Measurements from ENCODE around the gene NCOA3. TPM values are rescaled to one million over a fixed set of nuclear protein-coding genes. Genes with fewer than 3 reads are reported as not detected.
A peak's percentile ranks its signal among the peaks of the same experiment; 100 is the strongest.

The NCOA3 gene
- total RNA-seq, 2 donors from 2014 or later = 55.4 to 58.2 TPM

DNA sequence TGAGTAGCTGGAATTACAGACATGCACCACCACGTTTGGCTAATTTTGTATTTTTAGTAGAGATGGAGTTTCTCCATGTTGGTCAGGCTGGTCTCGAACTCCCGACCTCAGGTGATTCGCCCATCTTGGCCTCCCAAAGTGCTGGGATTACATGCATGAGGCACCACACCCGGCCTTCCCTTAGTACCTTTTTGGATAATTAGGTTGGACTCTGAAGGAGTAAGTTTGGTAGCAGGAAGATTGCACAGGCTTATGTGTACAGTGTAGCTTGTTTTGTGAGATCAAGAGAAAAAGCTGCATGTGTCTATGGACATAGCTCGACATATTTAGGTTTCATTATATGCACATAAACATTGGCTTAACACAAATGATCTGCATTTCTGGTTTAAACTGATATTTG, 116.8 kb downstream of the NCOA3 start:
- Mint-ChIP-seq H3K4me3 (no peak overlapping the region), H3K27me3 (no peaks in the 10 kb centered on the region), H3K4me1 (peaks cover 11% of the 10 kb centered on the region), H3K27ac (no peak overlapping the region), H3K36me3 (ENCODE audit: low read depth) (peaks cover 4% of the 10 kb centered on the region)
- DNase-seq (no peak), ATAC-seq (no peak)
- no peaks in the 10 kb centered on the region for H3K9me3 ChIP-seq (ENCODE audit: control insufficient read depth, low read length, poor library complexity, severe bottlenecking)

DNA sequence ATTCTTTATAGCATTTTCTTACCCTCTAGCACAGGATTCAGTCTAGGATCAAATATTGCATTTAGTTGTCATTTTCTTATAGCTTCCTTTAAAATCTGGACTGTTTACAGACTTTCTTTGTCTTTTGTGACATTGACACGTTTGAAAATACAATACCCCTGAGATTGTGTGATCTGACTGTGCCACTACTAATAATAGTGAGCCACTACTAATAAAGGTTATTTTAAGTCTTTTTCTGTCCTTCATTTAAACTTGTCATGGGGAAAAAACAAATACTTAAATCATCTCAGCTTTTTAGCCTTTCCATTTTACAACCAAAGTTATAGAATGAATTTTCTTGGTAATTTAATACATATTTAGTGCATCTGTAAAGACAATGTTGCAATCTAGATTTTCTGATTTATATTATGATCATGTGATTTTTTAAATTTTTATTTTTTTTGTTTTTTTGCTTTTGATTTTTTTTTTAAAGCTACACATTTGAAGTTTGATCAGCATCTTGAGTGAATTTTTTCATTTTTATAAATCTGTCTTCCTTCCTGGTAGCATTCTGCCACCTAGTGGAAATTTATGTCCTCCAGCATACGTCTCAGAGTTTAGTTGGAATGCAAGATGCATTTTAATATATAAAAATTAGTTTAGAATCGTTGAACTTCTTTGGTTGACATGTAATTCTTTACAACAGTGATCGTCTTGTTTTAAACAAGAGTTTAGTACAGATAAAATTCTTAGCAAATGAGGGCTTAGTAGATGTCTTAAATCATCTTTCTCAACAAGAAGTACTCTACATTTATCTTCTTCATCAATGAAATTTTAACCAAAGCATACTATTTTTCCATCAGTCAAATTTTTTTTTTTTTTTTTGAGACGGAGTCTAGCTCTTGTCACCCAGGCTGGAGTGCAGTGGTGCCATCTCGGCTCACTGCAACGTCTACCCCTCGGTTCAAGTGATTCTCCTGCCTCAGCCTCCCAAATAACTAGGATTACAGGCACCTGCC, 119.4 kb downstream of the NCOA3 start:
- DNase-seq (no peak), ATAC-seq (peak; percentile 36)
- Mint-ChIP-seq H3K4me3 (no peak overlapping the region), H3K27ac (no peak overlapping the region), H3K36me3 (ENCODE audit: low read depth) (peaks cover 2% of the 10 kb centered on the region), H3K4me1 (peaks cover 11% of the 10 kb centered on the region), H3K27me3 (no peaks in the 10 kb centered on the region)
- no peaks in the 10 kb centered on the region for H3K9me3 ChIP-seq (ENCODE audit: control insufficient read depth, low read length, poor library complexity, severe bottlenecking)

DNA sequence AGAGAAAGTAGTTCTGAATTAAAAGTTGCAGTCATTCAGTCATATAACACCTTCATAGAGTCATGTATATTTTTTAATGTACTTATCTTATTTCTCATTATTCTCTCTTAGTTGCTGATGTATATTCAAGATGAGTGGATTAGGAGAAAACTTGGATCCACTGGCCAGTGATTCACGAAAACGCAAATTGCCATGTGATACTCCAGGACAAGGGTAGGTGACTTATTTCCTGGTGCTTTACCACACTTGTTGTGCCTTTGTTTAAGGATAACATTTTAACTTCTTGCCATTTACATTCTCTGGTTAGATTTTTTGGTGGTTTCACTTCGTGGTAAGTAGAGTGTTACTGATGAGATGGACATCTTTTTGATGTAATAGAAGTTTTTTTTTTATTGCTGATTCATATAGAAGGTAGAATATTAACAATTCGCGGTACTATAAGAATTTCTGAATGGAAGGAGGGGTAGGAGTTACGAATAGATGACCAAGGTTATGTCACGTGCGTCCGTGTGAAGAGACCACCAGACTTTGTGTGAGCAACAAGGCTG, 120.5 kb downstream of the NCOA3 start:
- H3K36me3 Mint-ChIP-seq (ENCODE audit: low read depth) = peaks cover 2% of the 10 kb centered on the region
- H3K27ac Mint-ChIP-seq = no peak overlapping the region
- no peaks in the 10 kb centered on the region for H3K9me3 ChIP-seq (ENCODE audit: control insufficient read depth, low read length, poor library complexity, severe bottlenecking)
- H3K27me3 Mint-ChIP-seq = no peaks in the 10 kb centered on the region
- ATAC-seq (no peak), DNase-seq (no peak)
- no peak overlapping the region for H3K4me3 Mint-ChIP-seq
- peaks cover 9% of the 10 kb centered on the region for H3K4me1 Mint-ChIP-seq

DNA sequence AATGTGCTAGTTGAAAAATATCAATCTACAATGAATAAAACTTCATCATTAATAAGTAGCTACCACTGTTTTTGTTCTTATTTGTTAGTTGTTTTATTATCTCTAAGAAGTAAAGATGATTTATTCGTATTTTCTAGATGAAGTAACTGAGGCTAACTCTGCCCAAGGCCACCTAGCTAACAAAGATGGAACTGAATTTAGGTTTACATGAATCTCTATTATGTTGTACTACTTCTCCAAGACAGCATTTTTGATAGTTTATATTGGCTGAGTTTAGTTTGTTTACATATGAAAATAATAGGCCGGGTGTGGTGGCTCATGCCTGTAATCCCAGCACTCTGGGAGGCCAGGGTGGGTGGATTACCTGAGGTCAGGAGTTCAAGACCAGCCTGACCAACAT, 121.5 kb downstream of the NCOA3 start:
- peaks cover 2% of the 10 kb centered on the region for H3K36me3 Mint-ChIP-seq (ENCODE audit: low read depth)
- no peak for ATAC-seq
- DNase-seq = no peak
- peaks cover 5% of the 10 kb centered on the region for H3K4me1 Mint-ChIP-seq
- H3K4me3 Mint-ChIP-seq = no peak overlapping the region
- no peaks in the 10 kb centered on the region for H3K27me3 Mint-ChIP-seq
- no peak overlapping the region for H3K27ac Mint-ChIP-seq
- H3K9me3 ChIP-seq (ENCODE audit: control insufficient read depth, low read length, poor library complexity, severe bottlenecking) = no peaks in the 10 kb centered on the region

DNA sequence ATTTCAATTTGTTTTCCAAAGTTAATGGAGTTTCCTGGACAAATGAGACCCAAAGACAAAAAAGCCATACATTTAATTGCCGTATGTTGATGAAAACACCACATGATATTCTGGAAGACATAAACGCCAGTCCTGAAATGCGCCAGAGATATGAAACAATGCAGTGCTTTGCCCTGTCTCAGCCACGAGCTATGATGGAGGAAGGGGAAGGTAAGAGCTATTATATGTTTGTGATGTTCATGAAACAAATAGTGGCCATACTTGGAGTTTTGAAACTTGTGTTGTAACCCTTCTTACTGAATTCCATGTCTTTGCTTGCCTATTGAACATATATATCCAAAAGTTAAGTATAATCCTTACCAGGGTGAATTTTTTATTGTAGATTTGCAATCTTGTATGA, 125.9 kb downstream of the NCOA3 start:
- DNase-seq (no peak), ATAC-seq (no peak)
- Mint-ChIP-seq H3K4me1 (peaks cover under 1% of the 10 kb centered on the region), H3K27me3 (no peaks in the 10 kb centered on the region), H3K36me3 (ENCODE audit: low read depth) (peaks cover under 1% of the 10 kb centered on the region), H3K27ac (no peak overlapping the region), H3K4me3 (no peak overlapping the region)
- H3K9me3 ChIP-seq (ENCODE audit: control insufficient read depth, low read length, poor library complexity, severe bottlenecking) = no peaks in the 10 kb centered on the region

DNA sequence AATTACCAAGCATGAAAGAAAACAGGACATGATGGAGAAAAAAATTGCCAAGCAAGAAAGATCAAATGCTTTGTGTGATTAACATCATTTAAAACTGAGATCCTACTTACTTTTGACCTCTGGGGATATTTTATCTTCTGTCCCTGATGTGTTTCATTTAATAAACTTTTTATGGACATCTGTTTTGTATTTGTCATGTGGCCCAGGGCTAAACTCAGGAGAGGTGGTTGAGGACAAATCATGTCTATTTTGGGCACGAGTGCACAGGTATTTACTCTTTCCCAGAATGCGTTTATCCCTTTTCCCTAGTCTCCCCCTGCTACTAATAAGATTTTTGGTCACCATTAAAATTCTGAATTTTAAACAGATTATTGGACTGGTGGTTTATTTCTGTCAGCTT, 128.2 kb downstream of the NCOA3 start:
- DNase-seq (no peak), ATAC-seq (no peak)
- H3K36me3 Mint-ChIP-seq (ENCODE audit: low read depth) = peaks cover 5% of the 10 kb centered on the region
- peaks cover 2% of the 10 kb centered on the region for H3K4me1 Mint-ChIP-seq
- H3K27me3 Mint-ChIP-seq = no peaks in the 10 kb centered on the region
- H3K27ac Mint-ChIP-seq = no peak overlapping the region
- H3K9me3 ChIP-seq (ENCODE audit: control insufficient read depth, low read length, poor library complexity, severe bottlenecking) = no peaks in the 10 kb centered on the region
- no peak overlapping the region for H3K4me3 Mint-ChIP-seq

DNA sequence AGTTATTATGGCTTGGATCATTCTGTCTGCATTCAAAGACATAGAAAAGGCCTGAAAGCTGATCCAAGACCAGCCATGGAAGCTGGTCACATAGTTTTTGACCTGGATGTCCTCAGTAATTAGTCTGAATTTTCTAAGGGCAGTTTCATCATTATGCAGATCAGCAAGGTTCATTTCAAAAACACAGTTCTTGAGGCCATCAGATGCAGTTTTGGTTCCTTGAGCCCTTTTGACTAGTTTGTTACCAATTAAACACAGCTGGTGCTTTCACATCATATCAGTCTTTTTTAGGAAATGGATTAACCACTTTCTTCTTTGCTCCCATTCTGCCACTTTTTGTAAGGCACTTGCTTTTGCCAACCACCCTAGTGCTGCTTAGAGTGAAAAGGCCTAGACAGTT, 129.4 kb downstream of the NCOA3 start:
- Mint-ChIP-seq H3K4me1 (peaks cover 2% of the 10 kb centered on the region), H3K27ac (no peak overlapping the region), H3K36me3 (ENCODE audit: low read depth) (peaks cover 7% of the 10 kb centered on the region), H3K27me3 (no peaks in the 10 kb centered on the region), H3K4me3 (no peak overlapping the region)
- DNase-seq (no peak), ATAC-seq (no peak)
- no peaks in the 10 kb centered on the region for H3K9me3 ChIP-seq (ENCODE audit: control insufficient read depth, low read length, poor library complexity, severe bottlenecking)

DNA sequence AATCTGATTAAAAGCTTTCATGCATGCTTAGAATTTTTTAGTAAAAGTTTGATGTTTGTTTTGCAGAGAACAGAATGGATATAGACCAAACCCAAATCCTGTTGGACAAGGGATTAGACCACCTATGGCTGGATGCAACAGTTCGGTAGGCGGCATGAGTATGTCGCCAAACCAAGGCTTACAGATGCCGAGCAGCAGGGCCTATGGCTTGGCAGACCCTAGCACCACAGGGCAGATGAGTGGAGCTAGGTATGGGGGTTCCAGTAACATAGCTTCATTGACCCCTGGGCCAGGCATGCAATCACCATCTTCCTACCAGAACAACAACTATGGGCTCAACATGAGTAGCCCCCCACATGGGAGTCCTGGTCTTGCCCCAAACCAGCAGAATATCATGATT, 133.6 kb downstream of the NCOA3 start:
- H3K9me3 ChIP-seq (ENCODE audit: control insufficient read depth, low read length, poor library complexity, severe bottlenecking) = no peaks in the 10 kb centered on the region
- Mint-ChIP-seq H3K27ac (no peak overlapping the region), H3K4me1 (peaks cover 2% of the 10 kb centered on the region), H3K36me3 (ENCODE audit: low read depth) (peaks cover 9% of the 10 kb centered on the region), H3K27me3 (no peaks in the 10 kb centered on the region), H3K4me3 (no peak overlapping the region)
- DNase-seq (no peak), ATAC-seq (no peak)

DNA sequence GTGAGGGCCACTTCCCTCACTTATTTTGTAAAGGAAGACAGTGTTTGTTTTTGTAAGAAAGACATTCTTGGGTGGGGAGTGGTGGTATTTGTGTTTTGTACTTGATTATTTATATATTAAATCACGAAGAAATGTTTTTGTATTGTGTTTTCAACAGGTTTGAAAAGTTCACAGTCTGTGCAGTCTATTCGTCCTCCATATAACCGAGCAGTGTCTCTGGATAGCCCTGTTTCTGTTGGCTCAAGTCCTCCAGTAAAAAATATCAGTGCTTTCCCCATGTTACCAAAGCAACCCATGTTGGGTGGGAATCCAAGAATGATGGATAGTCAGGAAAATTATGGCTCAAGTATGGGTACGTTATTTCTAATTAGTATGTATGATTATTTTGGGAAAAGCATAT, 137.2 kb downstream of the NCOA3 start:
- Mint-ChIP-seq H3K36me3 (ENCODE audit: low read depth) (peaks cover 11% of the 10 kb centered on the region), H3K4me3 (no peak overlapping the region), H3K27ac (no peak overlapping the region), H3K27me3 (no peaks in the 10 kb centered on the region), H3K4me1 (peaks cover 2% of the 10 kb centered on the region)
- ATAC-seq = no peak
- no peaks in the 10 kb centered on the region for H3K9me3 ChIP-seq (ENCODE audit: control insufficient read depth, low read length, poor library complexity, severe bottlenecking)
- no peak for DNase-seq

DNA sequence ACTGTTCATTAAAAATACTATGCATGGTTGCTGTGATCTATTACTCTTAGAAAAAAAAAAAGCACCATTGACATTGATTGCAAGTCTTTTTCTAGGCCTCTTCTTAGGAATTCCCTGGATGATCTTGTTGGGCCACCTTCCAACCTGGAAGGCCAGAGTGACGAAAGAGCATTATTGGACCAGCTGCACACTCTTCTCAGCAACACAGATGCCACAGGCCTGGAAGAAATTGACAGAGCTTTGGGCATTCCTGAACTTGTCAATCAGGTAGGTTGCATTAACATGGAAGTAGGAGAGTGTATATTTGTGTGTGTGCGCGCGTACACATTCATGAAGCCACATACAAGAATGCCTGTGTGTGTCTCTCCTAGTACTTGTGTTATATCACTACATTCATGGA, 140.4 kb downstream of the NCOA3 start:
- Mint-ChIP-seq H3K27me3 (no peaks in the 10 kb centered on the region), H3K4me1 (peaks cover 11% of the 10 kb centered on the region), H3K36me3 (ENCODE audit: low read depth) (peaks cover 17% of the 10 kb centered on the region), H3K27ac (no peak overlapping the region), H3K4me3 (no peak overlapping the region)
- no peak for ATAC-seq
- H3K9me3 ChIP-seq (ENCODE audit: control insufficient read depth, low read length, poor library complexity, severe bottlenecking) = no peaks in the 10 kb centered on the region
- DNase-seq = no peak

DNA sequence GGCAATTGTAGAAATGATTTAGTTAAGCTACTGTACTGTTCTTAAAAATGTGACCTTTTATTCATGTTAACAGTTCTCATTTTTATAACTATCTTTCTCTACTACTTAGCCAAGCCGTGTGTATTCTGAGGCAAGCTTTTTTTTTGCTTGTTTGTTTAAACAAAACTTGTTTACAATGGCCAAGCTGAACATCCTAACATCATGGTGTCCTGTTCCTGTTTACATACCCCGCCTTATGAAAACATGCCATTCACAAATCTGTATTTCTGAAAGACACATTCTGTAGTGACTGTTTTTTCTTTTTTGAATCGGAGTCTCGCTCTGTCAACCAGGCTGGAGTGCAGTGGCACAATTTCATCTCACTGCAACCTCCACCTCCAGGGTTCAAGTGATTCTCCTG, 140.9 kb downstream of the NCOA3 start:
- H3K27me3 Mint-ChIP-seq = no peaks in the 10 kb centered on the region
- ATAC-seq (no peak), DNase-seq (no peak)
- H3K4me3 Mint-ChIP-seq = no peak overlapping the region
- no peak overlapping the region for H3K27ac Mint-ChIP-seq
- H3K36me3 Mint-ChIP-seq (ENCODE audit: low read depth) = peaks cover 17% of the 10 kb centered on the region
- H3K9me3 ChIP-seq (ENCODE audit: control insufficient read depth, low read length, poor library complexity, severe bottlenecking) = no peaks in the 10 kb centered on the region
- peaks cover 11% of the 10 kb centered on the region for H3K4me1 Mint-ChIP-seq

DNA sequence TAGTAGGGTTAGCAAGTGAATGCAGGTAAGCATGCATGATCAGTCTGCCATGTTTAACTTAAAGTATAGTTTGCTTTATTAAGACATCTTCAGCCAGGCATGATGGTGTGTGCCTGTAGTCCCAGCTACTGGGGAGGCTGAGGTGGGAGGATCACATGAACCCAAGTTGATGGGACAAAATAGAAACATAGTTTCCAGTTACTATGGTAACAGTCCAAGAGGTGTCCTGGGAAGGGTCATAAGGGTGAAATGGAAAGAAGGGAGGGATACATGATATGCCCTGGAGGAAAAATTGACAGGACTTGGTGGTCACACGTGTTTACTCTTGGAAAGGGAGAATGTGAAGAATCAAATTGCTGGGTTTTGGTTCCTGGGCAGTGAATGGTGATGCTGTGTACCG, 143.9 kb downstream of the NCOA3 start:
- H3K4me3 Mint-ChIP-seq = no peak overlapping the region
- peaks cover 15% of the 10 kb centered on the region for H3K36me3 Mint-ChIP-seq (ENCODE audit: low read depth)
- peaks cover 11% of the 10 kb centered on the region for H3K4me1 Mint-ChIP-seq
- H3K9me3 ChIP-seq (ENCODE audit: control insufficient read depth, low read length, poor library complexity, severe bottlenecking) = no peaks in the 10 kb centered on the region
- ATAC-seq = no peak
- H3K27me3 Mint-ChIP-seq = no peaks in the 10 kb centered on the region
- peak overlapping the region; percentile 19 for H3K27ac Mint-ChIP-seq
- DNase-seq = no peak

DNA sequence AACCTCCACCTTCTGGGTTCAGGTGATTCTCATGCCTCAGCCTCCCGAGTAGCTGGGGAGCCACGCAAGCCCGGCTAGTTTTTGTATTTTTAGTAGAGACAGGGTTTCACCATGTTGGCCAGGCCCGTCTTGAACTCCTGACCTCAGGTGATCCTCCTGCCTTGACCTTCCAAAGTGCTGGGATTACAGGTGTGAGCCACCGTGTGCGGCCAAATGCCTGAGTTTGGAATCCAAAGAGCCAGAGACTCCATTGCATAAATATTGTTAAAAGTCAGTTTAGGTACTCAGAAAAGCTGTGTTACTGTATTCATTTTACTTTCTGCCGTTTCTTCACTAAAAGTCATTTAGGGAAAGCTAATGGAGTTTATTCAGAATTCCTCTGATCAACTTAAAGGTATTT, 146.3 kb downstream of the NCOA3 start:
- Mint-ChIP-seq H3K4me3 (no peak overlapping the region), H3K4me1 (peaks cover 11% of the 10 kb centered on the region), H3K27ac (peak overlapping the region; percentile 34), H3K36me3 (ENCODE audit: low read depth) (peaks cover 18% of the 10 kb centered on the region), H3K27me3 (no peaks in the 10 kb centered on the region)
- no peaks in the 10 kb centered on the region for H3K9me3 ChIP-seq (ENCODE audit: control insufficient read depth, low read length, poor library complexity, severe bottlenecking)
- ATAC-seq = no peak
- DNase-seq = no peak

DNA sequence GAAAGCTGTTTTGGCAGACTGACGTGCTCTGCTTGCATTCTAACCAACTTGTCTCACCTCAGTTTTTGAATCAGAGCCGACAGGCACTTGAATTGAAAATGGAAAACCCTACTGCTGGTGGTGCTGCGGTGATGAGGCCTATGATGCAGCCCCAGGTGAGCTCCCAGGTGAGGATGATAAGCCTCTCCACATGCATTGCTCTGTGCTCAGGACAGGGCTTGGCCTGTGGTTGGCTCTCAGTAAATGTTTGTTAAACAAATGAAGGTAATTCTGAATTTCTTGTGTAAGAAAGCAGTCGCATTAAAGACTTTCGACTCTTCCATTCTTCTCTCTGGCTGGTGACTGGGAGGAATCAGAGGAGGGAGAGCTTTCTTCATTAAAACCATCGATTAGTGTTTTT, 147.3 kb downstream of the NCOA3 start:
- ATAC-seq (no peak), DNase-seq (no peak)
- Mint-ChIP-seq H3K36me3 (ENCODE audit: low read depth) (peaks cover 13% of the 10 kb centered on the region), H3K4me1 (peaks cover 9% of the 10 kb centered on the region), H3K27me3 (no peaks in the 10 kb centered on the region), H3K4me3 (no peak overlapping the region), H3K27ac (no peak overlapping the region)
- no peaks in the 10 kb centered on the region for H3K9me3 ChIP-seq (ENCODE audit: control insufficient read depth, low read length, poor library complexity, severe bottlenecking)

All from T-helper 17 cell (primary cell).